ENCODE data around the gene FOXJ3.

Gene FOXJ3

GRCh38 chr1:42335050-42335808 lies at the start of gene FOXJ3:
Gene FOXJ3, minus strand, starts transcription at chr1:42335235. Its CDS starts 24,142 bp downstream, at chr1:42311093.
- POLR2A ChIA-PET, result no interaction called here

GRCh38 chr1:42381280-42381673 lies 46.2 kb upstream of the FOXJ3 start:
- TF ChIP-seq CTCF (IDR thresholded peaks at IDR 0.05; ENCODE audit: control extremely low read depth, extremely low read depth, low read depth, missing control alignments), result no peak
- ChIA-PET POLR2A (no interaction called here), CTCF (interaction anchor here (1.3 kb wide), 1 partner anchor 37 kb away, joined by 4 read pairs; no protein-coding TSS in a partner anchor)
- DNase-seq (ENCODE audit: extremely low spot score), result no peak

More at GRCh38 chr1:42335050-42335808, at the start of gene FOXJ3:
- peak; percentile 11 for TF ChIP-seq CTCF (IDR thresholded peaks at IDR 0.05; ENCODE audit: control extremely low read depth, extremely low read depth, low read depth, missing control alignments)
- CTCF ChIA-PET, result interaction anchor here (1.0 to 3.4 kb wide), 5 partner anchors 9 to 162 kb away, joined by 3 to 17 read pairs (median 5); no protein-coding TSS in a partner anchor
- peak; percentile 95 for DNase-seq (ENCODE audit: extremely low spot score)

- peak; percentile 91 for DNase-seq (ENCODE audit: extremely low spot score)
- CTCF ChIA-PET, result interaction anchor here (1.3 kb wide), 1 partner anchor 36 kb away, joined by 4 read pairs; no protein-coding TSS in a partner anchor
- TF ChIP-seq CTCF (IDR thresholded peaks at IDR 0.05; ENCODE audit: control extremely low read depth, extremely low read depth, low read depth, missing control alignments), result no peak
- POLR2A ChIA-PET, result no interaction called here
Observed at GRCh38 chr1:42380586-42381279, 45.7 kb upstream of the FOXJ3 start, which contains the start of gene RIMKLA. Gene RIMKLA, plus strand, starts transcription at chr1:42380792. Its CDS starts 143 bp downstream, at chr1:42380935.

- ChIA-PET POLR2A (no interaction called here), CTCF (interaction anchor here (1.3 kb wide), 1 partner anchor 35 kb away, joined by 4 read pairs; no protein-coding TSS in a partner anchor)
- no peak for TF ChIP-seq CTCF (IDR thresholded peaks at IDR 0.05; ENCODE audit: control extremely low read depth, extremely low read depth, low read depth, missing control alignments)
- DNase-seq (ENCODE audit: extremely low spot score), result peak; percentile 39
Observed at GRCh38 chr1:42379794-42380585, 45.0 kb upstream of the FOXJ3 start.

- CTCF ChIA-PET, result interaction anchor here (1.5 kb wide), 1 partner anchor 27 kb away, joined by 4 read pairs; no protein-coding TSS in a partner anchor
- POLR2A ChIA-PET, result no interaction called here
- no peak for DNase-seq (ENCODE audit: extremely low spot score)
- no peak for TF ChIP-seq CTCF (IDR thresholded peaks at IDR 0.05; ENCODE audit: control extremely low read depth, extremely low read depth, low read depth, missing control alignments)
Observed at GRCh38 chr1:42372796-42373195, 37.8 kb upstream of the FOXJ3 start.

Data from GM10248 (cell line).